Subcutaneous adipose tissue (tissue), 4 donors: ENCODE measurements around the gene GRIA1. TPM values are rescaled to one million over a fixed set of nuclear protein-coding genes. Genes with fewer than 3 reads are reported as not detected.

Experiments
- total RNA-seq, 4 donors: library from RNA; depleted of rRNA; stranded (reverse); fragments of >200 nt; gene quantifications; one replicate each; pipeline ENCODE4 v1.1.0, GENCODE V29; 2016
- TF ChIP-seq, protein P1 (sequence below): fragments of 450-650 bp; IDR thresholded peaks from one replicate; pipeline ENCODE4 v1.5.1; 2016; ENCODE audit warnings: low read depth, mild to moderate bottlenecking, control low read depth, antibody characterized with exemption, moderate library complexity

GRIA1 gene
- total RNA-seq, 4 donors from 2014 or later = 0.44 to 2.4 (median 2.0) TPM; not detected in 1

DNA sequence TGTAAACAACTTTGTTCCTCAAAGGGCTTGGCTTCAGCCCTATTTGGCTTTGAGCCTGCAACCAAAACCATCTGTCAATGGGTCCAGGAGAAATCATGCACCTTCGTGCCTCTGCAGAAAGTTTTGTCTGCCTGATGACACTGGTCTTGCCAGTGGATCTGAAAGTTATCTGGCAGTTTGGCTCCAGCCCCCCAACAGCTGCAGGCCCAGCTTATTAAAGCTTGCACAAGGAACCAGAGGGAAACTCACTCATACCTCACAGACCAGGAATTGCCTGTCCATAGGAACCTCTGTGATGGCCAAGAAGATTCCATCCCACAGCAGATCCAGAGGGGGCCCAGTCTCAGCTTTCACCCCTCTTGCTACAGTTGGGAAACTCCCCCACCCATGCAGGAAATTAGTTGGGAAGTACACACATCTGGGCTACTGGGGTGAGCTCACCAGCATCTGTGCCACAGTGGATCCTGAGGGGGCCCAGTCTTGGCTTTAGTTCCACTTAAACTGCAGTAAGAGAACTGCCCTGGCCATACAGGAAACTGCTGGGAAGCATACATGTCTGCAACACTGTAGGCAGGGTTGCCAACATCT, 265.5 kb downstream of the GRIA1 start:
- TF ChIP-seq, protein P1, sequence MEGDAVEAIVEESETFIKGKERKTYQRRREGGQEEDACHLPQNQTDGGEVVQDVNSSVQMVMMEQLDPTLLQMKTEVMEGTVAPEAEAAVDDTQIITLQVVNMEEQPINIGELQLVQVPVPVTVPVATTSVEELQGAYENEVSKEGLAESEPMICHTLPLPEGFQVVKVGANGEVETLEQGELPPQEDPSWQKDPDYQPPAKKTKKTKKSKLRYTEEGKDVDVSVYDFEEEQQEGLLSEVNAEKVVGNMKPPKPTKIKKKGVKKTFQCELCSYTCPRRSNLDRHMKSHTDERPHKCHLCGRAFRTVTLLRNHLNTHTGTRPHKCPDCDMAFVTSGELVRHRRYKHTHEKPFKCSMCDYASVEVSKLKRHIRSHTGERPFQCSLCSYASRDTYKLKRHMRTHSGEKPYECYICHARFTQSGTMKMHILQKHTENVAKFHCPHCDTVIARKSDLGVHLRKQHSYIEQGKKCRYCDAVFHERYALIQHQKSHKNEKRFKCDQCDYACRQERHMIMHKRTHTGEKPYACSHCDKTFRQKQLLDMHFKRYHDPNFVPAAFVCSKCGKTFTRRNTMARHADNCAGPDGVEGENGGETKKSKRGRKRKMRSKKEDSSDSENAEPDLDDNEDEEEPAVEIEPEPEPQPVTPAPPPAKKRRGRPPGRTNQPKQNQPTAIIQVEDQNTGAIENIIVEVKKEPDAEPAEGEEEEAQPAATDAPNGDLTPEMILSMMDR = no peak

DNA sequence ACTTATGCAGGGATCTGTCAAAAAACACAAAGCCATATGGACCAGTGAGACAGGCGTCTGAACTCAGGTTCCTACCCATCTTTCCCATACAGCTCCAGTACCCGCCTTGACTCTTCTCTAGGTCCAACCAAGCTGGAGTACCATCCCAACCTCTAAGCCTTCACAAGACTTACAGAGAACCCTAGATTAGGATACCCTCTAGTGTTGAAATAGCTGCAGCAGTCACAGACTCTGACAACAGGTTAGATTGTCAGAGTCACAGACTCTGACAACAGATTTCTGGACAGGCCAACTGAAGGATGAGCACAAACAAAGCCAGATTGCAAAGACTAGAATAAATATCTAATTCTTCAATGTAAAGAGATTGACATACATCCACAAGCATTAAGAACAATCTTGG, 266.1 kb downstream of the GRIA1 start:
- TF ChIP-seq, protein P1 = no peak

DNA sequence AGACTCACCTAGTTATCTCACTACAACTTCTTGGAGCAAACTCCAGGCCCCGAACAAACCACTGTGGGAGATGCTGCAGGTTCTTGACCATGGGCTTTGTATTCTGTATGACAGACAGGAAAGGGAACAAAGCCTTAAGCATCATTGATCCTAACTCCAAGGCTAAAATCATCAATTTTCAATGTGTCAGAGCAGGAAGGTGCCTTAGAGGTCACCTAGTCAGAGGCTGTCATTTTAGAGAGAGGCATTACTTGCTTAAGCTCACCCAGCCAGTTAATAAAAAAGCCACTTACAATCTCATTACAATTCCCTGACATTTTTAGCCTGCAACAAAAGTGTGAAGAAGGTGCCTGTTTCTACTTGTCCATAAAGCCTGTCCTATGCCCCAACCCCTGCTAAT, 275.5 kb downstream of the GRIA1 start:
- TF ChIP-seq, protein P1 = no peak

DNA sequence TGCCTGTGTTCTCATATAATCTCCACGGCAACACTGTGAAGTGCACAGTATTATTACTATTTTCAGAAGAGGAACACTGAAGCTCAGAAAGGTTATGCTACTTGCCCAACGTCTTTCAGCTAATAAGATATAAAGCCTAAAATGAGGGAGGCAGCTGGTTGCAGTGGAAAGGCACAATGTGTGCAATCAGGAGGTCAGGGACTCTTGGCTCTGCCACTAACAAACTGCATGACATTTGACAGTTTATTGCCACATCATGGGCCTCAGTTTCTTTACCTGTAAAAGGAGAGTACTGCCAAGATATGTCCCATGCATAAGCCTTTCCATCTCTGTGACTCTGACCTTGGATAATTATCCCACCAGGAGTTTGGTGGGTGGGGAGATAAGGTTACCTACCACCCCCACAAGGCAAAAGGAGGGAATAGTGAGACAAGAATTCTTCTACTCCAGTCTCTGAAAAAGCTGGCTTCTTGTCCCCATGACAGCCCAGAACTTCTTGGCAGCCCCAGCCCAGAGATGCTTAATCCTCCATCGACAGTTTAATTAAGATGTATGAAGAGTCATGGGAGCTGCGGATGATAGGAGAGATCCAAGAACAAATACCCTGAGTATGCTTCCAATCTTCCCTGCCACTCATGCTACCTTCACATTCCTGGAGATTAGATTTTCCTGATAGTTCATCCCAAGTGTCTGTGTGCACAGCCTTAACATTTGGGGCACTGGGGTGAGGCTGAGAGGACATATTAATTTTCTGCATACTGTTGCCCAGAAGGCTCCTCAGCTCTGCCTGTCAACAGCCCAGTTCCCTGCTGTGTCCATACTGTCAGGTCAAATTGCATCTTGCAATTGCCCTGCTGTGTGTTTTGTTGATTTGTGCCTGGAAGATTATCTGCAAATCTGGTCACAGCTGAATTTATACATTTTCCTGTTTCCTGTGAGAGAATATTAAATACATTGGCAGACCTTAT, 277.0 kb downstream of the GRIA1 start:
- TF ChIP-seq, protein P1 = no peak

DNA sequence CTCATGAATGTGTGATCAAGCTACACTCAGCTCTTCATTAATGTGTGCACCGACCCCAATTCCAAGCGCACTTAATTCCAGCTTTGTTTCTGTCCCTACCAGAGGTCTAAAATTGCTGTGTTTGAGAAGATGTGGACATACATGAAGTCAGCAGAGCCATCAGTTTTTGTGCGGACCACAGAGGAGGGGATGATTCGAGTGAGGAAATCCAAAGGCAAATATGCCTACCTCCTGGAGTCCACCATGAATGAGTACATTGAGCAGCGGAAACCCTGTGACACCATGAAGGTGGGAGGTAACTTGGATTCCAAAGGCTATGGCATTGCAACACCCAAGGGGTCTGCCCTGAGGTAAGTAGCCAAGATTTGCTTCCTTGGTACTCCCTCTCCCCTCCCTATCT, 279.6 kb downstream of the GRIA1 start:
- TF ChIP-seq, protein P1 = no peak

DNA sequence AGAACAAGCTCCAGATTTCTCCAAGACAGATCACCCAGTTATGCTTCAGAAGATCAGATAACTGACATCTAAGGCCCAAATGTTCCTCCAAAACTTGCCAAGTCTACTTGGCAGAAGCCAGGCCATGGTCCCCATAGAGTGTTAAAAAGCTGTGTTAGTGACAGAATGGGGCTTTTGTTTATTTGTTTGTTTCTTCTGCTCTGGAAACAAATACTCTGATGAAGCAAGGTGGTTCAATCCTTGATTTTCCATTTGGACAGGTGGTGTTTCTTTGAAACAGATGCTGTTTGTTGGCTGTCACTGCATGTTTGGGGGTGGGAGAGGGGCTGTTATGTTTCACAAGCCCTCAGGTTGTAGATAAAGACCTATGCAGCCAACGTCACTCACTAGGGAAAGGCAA, 284.2 kb downstream of the GRIA1 start:
- TF ChIP-seq, protein P1 = no peak

DNA sequence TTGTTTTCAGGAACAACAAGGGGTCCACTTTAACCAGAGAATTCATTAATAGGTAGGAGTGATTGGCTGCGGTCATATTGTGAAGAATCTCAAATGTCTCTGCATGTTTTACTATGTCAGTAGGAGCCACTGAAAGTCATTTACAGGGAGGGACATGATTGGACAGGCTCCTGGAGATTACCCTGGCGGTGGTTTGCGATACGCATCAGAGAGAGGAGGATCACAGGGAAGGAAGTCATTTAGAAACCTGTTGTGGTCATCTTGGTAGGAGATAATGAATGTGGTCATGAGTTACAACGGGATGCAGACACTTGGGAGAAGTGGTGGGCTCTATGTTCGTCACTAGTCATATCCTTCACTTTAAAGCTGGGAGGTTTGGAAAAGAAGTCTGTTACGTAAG, 285.5 kb downstream of the GRIA1 start:
- TF ChIP-seq, protein P1 = no peak
